Measurements from ENCODE around the gene MRM1.
"Not testable (repeated sequence)": the region's sequence is repeated elsewhere in the genome, so short reads cannot be mapped to it uniquely, and the experiment has no call there.

Gene MRM1

DNA sequence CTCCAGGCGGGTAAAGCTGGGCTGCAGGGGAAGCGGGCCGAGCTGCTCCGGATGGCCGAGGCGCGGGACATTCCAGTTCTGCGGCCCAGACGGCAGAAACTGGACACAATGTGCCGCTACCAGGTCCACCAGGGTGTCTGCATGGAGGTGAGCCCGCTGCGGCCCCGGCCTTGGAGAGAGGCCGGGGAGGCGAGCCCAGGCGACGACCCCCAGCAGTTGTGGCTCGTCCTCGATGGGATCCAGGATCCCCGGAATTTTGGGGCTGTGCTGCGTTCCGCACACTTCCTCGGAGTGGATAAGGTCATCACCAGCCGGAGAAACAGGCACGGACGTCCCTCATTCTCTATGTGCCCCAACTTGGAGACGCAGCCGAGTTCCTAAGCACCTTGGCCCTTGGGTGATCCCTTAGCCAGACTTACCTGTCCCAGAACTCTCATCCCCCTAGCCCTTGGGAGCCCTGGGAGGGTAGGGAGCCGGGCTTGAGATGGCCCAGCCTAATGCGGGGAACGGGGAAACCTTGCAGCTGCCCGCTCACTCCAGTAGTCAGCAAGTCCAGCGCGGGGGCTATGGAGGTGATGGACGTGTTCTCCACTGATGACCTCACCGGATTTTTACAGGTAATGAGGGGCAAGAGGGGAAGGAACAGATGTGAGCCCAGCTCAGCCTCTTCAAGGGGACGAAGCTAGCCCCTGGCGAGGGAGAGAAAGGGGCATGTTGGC is 806 bp downstream of the MRM1 start:
- DNase-seq = no peak

DNA sequence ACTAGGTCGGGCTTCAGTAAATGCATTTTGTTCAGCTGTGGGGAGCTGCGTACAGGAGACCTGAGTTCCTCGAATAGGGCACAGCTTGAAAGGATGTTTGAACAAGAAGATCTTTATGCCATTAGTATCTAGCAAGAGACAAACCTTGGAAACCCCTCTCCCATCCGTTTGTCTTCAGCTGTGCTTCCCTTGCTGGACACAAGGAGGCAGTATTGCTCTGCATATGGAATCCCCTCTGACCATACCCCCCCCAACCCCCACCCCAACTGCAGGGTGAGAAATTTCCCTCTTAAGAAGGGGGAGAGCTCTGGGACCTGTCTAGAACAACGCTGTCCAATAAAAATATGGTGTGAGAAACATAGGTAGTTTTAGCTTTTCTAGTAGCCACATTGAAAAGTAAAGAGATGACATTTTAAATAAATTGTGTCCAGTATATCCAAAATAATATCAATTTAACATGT is 1.6 kb downstream of the MRM1 start:
- no peak for DNase-seq

DNA sequence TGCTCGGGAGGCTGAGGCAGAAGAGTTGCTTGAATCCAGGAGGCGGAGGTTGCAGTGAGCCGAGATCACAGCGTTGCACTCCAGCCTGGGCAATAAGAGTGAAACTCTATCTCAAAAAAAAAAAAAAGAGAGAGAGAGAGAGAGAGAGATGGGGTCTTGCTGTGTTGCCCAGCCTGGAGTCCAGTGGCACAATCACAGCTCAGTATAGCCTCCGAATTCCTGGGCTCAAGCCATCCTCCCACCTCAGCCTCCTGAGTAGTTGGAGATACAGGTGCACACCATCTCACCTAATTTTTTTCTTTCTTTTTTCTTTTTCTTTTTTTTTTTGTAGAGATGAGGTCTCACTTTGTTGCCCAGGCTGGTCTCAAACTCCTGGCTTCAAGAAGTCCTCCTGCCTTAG is 3.6 kb downstream of the MRM1 start:
- DNase-seq = not testable (repeated sequence)

DNA sequence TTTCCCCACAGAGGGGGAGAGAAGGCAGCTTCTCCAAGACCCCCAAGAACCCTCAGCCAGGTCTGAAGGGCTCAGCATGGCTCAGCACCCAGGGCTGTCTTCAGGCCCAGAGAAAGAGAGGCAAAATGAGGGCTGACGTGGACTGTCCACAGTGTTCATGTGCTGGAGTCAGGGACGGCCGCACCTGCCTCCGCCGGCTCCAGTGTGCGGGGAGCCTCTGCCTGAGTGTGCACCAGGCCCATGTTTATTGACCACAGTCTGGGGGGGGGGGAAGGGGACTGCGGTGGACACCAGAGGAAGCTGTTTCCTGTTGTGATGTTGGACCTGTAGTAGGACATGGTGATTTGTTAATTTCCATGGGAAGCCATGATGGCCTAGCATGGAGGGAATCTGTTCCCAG is 6.9 kb downstream of the MRM1 start:
- no peak for DNase-seq

DNA sequence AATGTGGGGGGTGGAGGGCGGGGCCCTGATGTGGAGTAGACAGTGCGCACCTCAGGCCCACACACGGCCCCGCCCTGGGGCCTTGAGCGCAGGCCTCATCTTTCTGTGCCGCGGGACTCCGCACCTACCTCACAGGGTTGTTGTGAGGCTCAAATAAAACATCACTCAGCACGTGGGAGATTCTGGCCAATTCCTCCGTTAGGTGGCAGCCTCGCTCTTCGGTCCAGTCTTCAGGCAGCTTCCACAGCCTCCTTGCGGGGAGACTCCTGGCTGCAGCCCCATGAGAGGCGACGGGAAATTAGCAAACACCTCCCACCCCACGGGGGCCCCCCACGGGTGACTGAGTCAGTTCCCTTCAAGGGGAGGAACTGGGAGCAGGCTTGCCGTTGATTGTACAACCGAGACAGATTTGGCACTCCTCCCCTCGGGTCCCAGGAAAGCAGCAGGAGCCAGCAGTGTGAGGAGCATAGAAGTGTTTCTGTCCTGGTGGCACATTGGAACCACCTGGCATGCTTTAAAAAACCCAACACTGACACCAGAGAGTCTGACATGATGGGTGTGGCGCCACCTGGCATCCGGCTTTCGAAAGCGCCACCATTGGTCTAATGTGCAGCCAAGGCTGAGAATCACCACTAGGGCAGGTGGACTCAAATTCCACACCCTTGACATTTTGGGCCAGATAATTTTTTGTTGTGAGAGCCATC is 7.6 kb downstream of the MRM1 start:
- DNase-seq = no peak

DNA sequence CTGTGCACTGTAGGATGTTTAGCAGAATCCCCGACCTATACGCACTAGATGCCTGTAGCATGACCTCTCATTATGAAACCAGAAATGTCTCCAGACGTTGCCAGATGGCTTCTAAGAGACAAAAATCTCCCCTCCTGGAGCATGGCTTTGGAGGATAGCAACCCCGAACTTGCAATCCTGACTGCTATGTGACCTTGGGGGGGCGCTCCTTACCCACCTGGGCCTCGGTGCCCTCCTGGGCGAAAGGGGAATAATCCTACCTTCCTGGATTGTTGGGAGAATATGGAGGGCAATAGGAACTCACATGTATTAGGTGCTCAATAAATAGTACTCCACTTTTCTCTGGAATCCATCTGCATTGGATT is 8.1 kb downstream of the MRM1 start:
- DNase-seq = no peak

DNA sequence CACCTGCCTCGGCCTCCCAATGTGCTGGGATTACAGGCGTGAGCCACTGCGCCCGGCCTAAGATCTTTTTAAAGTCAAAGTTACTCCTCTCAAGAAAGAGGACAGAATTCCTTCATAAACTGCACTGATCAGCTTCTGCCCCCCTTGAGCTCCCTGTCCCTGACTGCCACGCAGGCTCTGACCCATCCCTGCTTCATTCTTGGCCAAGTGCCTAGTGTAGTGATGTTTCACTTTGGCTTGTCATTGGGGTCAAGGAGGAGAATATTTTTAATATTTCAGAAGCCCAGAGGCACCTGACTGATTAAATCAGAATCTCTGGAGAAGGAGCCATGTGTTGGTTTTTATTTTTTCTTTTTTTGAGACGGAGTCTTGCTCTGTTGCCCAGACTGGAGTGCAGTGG is 9.1 kb downstream of the MRM1 start:
- no peak for DNase-seq

DNA sequence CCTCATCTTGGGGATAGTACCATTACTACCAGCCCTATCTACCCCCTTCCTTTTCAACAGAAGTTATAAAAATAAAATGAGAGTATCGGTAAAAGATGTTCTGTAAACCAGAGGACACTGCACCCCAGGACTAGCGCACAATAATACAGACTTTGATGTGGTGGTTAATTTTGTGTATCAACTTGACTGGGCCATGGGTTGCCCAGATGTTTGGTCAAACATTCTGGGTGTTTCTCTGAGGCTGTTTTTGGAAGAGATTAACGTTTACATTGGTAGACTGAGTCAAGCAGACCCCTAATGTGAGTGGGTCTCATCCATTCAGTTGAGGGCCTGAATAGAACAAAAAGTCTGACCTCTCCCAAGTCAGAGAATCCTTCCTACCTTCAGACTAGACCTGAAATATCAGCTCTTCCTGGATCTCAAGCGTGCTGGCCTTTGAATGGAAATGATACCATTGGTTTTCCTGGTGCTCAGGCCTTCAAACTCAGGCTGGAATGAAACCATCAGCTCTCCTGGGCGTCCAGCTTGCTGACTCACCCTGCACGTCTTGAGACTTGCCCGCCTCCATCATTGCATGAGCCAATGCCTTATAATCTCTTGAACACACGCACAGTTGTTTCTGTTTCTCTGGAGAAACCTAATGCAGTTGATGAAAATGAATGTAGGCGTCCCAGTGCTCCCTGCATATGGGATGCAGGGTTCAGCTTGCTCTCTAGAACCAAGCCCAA is 10.1 kb downstream of the MRM1 start:
- no peak for DNase-seq

DNA sequence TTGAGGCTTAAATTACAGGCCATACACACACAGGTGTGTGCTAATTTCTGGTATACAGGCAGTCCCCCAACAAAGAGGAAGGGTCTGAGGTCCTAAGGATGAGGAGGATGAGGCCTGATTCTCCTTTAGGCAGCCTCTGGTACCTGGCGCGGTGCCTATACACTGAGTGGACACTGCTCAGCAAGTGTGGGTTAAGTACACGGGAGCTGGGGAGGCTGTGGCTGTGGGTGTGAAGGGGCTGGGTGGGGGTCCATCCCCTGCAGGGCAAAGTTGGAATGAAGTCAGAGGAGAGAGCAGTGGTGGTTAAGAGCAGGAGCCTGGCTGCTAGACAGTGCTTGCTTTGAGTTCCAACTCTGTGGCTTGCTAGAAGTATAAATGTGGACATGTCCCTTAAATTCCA is 10.9 kb downstream of the MRM1 start:
- no peak for DNase-seq

DNA sequence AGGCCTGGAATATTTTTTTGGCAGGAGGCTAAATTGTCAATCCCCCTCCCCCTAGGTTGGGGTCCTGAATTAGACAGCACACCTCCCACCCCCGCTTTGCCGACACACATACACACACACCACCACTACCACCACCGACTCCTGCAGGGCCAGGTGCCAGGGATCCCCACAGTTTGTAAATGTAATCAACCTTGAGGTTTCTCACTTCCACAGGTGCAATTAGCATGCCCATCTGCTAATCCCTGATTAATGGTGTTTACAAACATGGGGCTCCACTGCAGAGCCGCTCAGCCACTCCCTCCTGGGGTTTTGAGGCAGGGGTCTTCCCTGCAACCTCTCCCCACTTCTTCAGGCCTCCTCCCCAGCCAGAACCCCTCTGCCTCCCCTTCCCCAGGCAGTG is 11.8 kb downstream of the MRM1 start:
- no peak for DNase-seq

DNA sequence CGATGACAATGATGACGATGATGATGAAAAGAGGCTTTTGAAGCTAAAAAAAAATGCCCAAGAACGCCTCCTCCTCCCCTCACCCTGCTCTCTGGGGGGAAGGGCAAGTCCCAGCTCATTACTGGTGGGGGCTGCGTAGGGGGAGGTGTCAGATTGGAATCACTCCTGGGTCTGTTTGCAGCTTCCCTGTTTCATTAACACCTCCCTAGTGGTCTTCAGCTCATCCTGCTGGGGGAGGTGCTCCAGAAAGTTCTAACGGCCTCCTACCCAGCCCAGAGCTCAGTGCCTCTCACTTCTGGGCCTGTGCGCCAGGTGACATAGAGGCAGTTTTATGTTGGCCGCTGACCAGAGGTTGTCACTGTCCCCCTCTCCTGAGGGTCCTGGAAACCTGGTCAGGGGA is 12.7 kb downstream of the MRM1 start:
- no peak for DNase-seq

DNA sequence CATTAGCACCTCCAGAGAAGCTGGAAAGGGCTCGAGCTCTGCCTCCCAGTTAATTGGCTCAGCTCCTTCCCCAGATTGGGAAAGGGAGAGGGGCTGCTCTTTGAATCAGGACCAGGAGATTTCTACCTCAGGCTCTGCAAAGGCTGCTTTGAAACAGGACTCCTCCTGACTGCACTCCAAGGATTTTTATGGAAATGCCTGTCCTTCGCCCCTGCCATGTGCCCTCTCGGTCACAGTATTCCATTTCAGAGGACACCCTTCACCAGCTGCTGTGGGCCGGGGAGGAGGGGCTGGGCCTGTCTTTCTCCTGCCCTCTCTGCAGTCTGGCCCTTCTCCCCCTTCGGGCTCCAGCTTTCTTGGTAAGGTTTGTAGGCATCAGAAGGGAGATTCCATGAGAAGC is 13.6 kb downstream of the MRM1 start:
- DNase-seq = no peak

DNA sequence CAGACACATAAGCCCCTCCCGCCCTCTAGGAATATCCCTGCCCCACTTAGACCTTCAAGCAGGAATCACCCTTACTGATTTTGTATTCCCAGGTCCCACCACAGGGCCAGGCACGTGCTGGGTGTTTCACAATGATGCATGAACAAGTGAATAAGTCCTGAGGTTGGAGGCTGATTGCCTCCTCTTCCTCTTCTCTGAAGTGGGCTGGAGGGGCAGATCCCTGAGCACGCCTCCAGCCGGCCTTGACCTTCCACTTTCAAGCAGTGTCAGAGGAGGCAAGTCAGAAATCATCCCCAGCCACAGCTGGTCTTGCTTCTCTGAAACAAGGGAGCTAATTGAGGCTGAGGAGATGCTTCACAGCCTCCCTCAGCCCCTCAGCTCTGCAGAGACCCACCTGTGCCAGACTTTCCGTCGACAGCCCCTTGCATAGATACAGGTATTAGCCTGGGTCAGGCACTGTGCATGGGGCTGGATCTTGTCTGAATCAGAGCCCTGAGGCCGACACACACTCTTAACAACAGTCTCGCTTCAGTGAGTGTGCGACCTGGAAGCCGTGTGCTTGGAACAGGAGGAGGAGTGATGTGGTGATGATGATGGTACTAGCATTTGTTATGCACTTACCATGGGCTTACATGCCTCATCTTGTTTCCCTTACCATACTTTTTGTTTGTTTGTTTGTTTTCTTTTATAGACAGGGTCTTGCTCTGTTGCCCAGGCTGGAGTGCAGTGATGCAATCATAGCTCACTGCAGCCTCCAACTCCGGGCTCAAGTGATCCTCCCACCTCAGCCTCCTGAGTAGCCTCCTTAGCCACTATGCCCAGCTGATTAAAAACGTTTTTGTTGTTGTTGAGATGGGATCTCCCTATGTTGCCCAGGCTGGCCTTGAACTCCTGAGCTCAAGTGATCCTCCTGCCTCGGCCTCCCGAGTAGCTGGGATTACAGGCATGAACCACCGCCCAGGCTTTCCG is 15.0 kb downstream of the MRM1 start:
- DNase-seq = no peak

DNA sequence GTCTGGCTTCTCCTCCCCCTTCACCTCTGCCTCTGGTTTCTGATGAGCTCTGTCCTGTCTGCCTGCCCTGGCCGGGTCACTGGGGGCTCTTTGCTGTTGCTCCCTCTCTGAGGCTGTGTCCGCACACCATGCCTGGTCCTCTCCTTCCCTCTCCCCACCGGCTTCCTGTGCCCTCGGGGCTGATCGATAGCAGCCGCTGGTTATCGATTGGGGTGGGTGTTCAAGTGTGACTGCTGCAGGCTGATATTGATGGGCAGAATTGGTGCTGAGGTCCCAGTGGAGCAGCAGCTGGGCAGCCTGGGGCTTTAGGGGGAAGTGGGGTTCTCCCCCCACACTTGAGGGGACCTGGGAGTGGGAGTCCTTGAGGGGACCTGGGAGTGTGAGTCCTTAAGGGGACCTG is 16.4 kb downstream of the MRM1 start:
- DNase-seq = no peak

DNA sequence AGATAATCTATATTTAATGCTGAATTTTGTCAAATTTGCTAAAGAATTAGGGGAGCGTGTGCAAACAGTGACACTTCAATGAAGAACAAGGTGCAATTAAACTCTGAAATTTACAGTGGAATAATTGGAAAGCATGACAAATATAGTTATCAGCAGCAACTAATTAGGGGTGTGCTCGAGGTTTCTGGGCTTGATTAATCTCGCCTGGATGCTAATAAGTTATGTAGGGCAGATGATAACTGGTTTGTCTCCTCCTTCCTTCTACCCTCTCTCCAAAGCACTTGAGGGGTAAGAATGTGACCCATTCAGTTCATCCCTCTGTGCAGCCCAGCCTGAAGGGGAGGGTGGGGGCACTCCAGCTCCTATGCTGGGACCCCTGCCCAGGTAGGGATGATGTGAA is 21.9 kb downstream of the MRM1 start:
- DNase-seq = no peak

DNA sequence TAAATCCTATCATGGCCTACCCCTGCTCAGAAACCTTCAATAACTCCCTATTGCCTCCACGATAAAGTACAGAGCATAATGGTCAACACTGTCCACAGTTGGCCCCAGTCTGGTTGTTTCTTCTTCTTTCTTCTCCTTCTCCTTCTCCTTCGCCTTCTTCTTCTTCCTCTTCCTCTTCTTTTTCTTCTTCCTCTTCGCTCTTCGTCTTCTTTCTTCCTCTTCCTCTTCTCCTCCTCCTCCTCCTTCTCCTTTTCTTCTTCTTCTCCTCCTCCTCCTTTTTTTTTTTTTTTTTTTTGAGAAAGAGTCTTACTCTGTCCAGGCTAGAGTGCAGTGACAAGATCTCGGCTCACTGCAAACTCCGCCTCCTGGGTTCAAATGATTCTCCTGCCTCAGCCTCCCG is 23.8 kb downstream of the MRM1 start:
- no peak for DNase-seq

DNA sequence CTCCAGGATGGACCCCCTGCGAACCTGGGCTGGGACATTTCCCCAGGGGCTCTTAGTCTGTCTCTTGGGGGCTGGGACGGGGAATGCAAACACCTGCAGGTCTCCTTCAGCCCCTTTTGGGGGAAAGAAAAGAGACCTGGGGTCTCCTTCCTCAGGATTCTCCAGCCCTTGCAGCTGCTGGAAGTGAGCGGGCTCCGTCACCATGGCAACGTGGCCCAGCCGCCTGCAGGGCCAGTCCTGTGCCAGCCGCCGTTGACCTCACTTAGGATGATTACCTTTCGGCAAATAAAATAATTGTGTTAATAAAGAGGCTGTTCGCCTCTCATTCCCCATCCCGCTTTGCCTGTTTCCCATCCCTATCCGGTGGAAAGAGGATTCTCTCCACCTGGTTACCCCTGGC is 25.7 kb downstream of the MRM1 start:
- no peak for DNase-seq

DNA sequence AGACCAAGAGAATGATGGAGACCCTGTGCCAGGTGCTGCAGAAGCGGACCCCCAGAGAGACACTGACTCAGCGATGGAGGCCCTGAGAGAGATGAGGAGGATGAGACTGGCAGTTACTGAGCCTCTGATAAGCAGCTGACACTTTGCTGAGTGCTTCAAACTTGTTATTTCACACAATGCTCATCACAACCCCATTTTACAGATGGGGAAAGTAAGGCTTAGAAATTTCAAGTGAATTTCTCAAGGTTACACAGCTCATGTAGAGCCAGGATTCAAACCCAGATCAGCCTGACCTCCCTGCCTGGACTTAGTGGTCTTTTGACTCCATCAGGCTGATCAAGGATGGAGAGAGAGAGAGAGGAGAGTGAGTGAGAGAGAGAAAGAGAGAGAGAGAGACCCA is 27.2 kb downstream of the MRM1 start:
- DNase-seq = no peak

DNA sequence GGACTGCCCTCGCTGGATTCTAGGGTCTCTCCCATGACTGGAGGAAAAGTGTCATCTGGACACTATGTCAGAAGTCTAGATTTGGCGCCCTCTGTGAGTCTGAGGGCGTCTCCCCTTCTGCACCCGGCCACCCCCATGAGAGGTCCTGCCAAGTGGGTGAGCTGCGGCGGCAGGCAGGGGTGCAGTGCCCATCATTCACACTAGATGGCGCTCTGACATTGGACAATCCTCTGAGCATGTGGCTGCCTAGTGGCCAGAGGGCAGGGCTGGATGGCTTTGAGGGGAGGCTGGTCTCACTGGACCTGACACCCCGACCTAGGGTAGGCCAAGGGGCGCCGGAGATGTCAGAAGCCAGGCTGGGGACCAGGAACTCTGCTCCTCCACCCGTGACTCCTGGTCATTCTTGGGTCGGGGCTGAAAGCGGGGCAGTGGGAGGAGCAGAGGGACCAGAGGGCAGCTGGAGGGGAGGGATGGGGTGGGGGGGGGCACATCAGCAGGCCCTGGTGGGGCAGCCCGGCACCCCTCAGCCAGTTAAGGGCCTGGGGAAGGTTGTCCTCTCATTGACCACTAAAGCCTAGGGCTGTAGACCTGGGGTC is 28.0 kb downstream of the MRM1 start:
- peak; percentile 47 for DNase-seq

DNA sequence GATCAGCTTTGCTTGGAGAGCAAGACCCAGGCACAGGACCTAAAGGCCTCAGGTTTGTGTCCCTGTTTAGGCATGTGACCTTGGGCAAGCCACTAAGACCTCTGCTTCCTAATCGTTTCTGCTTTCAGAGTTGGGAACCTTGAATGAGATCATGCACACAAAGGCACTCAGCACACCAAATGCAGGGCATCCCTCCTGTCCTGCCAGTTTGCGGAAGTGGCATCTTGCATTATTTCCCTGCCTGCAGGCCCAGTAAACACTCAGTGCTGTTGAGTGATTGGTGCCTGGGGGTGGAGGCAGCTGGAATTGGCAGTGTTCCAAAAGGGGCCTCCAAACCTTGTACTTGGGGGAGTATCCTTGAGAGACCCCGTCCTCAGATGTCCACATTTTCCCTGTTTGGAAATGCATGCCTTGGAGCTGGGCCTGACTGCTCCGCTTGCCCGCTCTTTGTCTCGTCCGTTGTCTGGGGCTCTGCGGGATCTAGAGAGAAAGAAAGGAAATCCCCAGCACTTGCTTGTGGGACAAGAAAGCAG is 28.7 kb downstream of the MRM1 start:
- no peak for DNase-seq

DNA sequence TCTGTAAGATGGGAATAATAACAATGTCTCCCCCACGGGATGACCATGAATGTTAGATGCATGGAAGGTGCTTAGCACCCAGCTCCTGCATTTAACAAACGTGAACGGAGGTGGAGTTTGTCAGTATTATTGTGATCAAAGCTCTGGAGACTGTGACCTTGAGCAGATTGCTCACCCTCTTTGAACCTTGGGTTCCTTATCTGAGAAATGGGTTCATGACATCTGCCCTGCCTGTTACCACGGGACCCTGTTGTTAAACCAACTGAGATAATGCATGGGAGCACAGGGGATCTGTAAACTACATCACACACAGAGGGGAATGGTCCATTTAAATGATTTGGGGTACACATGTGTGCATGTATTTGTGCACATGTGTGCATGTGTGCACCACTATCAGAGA is 29.6 kb downstream of the MRM1 start:
- DNase-seq = no peak

Measured in NCI-H1048 (cell line).